GM18870 (cell line): ENCODE measurements around the gene IL17RD.

Experiments used
- ATAC-seq: cut with Tn5 transposase; IDR thresholded peaks from one replicate; pipeline ENCODE4 v1.9.1; 2021; ENCODE audit warnings: moderate library complexity; ENCODE audit not compliant: unreplicated experiment

Gene IL17RD

GRCh38 chr3:57069503-57069902, 95.7 kb downstream of the IL17RD start:
- ATAC-seq = no peak

DNA sequence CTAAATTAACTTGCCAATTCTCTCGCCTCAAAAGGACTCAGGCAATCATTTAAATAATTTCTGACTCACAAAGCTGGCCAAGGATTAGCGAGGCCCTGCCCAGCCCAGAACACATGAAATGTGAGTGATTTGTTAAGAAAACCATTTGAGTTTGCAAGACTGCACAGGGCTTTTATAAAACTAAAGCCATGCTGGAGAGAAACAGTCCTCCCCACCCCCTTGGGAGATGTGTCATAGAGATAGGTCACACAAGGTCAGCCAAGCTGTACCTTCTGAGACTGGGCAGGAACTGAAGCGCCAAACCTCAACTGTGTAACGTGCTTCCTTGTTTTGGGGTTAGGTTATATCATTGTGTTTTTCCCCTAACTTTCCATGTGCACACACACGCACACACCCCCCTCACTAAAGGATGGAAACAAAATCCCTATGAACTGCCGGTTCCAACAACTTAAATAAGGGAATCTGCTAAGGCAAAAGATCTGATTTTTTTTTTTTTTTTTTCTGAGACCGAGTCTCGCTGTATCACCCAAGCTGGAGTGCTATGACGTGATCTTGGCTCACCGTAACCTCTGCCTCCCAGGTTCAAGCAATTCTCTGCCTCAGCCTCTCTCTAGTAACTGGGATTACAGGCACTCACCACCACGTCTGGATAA, 96.6 kb downstream of the IL17RD start:
- peak; percentile 97 for ATAC-seq

- no peak for ATAC-seq
Observed at GRCh38 chr3:57066471-57066870, 98.7 kb downstream of the IL17RD start.

DNA sequence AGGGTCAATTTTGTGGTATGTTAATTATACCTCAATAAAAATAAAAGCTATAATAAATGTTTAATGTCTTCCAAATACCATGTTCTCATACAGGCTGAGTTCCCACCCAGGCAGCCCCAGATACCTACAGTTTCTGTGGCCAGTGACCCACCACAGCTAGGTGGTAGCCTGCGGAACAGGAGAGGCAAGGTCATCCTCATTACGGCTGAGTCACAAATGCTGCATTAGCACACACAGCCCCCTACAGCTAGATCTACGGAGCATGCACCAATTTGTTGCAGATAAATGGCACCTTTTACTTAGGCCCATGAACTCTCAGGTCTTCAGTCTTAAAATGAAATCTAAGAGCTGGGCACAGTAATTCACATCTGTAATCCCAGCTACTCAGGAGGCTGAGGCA, 99.6 kb downstream of the IL17RD start:
- ATAC-seq = no peak

DNA sequence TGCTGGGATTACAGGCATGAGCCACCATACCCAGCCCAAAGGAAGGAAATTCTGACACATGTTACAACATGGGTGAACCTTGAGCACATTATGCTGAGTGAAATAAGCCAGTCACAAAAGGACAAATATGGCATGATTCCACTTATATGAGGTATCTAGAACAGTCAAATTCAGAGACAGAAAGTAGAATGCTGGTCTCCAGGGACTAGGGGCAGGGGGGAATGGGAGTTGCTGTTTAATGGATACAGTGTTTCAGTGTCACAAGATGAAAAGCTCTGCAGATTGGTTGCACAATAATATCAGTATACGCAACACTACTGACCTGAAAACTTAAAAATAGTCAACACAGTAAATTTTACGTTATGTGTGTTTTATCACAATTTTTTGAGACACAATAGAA, 100.6 kb downstream of the IL17RD start:
- no peak for ATAC-seq

DNA sequence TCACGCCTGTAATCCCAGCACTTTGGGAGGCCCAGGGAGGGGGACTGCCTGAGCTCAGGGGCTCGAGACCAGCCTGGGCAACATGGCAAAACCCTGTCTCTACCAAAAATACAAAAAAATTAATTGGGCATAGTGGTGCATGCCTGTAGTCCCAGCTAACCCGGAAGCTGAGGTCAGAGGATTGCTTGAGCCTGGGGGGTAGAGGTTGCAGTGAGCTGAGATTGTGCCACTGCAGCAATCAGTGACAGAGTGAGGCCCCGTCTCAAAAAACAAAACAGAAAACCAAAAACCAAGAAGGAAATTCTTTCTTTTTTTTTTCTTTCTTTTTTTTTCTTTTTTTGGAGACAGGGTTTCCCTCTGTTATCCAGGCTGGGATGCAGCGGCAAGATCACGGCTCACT, 101.2 kb downstream of the IL17RD start:
- ATAC-seq = no peak

DNA sequence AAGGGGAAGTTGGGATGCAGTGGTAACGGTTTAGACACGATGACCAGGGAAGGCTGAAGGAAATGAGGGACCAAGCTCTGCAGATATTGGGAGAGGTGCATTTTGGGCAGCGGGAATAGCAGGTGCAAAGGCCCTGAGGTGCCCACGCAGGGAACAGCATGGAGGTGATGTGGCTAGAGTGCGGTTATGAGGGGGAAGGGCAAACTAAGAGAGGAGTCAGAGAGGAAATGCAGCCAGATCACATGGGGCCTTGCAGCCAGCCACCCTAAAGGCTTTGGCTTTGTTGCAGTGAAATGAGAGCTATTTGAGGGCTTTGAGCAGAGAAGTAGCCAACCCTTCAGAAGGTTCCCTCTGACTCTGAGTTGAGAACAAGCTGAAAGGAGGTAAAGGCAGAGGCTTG, 102.1 kb downstream of the IL17RD start:
- no peak for ATAC-seq

- ATAC-seq = no peak
Observed at GRCh38 chr3:57062101-57062631, 103.0 kb downstream of the IL17RD start.

GRCh38 chr3:57061556-57061955, 103.6 kb downstream of the IL17RD start:
- ATAC-seq = no peak

DNA sequence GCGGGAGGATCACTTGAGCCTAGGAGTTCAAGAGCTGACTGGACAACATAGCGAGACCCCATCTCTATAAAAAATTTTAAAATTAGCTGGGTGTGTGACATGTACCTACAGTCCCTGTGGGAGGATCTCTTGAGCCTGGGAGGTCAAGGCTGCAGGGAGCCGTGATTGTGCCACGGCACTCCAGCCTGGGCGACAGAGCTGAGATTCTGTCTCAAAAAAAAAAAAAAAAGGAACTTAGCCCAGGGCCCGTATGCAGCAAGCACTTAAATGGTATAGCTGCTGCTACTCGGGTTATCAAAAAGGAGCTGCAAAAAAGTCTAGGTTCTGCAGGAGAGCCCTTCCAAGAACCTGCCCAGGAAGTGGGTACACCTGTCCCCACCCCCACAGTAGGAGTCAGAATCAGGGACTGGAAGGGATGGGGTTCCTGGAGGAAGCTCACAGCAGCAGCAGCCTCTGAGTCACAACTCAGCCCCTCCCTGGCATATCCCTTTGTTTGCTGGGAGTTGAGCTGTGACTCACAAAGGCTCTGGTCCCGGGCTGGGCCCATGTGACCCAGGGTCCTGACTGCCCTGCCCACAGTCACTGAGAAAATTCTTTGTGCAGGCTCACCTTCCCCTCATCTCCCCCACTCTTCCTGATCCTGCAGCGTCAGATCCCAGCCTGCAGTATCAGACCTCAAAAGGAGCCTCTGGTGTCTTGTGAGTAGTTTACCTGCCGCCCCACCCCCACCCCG, 104.9 kb downstream of the IL17RD start, which contains the start of gene SPATA12:
SPATA12 (plus strand) TSS at position 576 of the 733 bp plus-strand sequence. CDS start 13,031 bp downstream, outside the sequence.
- ATAC-seq = no peak

GRCh38 chr3:57059411-57059810, 105.7 kb downstream of the IL17RD start:
- ATAC-seq = no peak

GRCh38 chr3:57057351-57057750, 107.8 kb downstream of the IL17RD start:
- ATAC-seq = no peak

DNA sequence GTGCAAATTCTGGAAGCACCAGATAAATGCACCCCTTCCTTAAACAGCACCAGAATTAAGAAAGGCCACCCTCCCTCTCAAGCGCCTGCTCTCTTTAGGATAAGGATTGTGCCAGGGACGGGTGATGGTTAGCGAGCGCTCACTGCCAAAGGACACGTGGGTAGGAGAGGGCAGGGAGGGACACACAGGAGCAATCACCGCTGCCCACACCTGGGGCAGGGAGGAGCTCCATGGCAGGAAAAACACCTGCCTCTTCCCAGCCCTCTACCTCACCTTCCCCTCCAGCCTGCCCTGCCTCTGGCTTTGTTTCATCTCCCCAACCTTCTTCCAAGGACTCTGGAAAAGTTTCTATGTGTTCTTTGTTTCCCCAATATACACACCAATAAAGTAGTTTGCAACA, 112.0 kb downstream of the IL17RD start:
- ATAC-seq = no peak

DNA sequence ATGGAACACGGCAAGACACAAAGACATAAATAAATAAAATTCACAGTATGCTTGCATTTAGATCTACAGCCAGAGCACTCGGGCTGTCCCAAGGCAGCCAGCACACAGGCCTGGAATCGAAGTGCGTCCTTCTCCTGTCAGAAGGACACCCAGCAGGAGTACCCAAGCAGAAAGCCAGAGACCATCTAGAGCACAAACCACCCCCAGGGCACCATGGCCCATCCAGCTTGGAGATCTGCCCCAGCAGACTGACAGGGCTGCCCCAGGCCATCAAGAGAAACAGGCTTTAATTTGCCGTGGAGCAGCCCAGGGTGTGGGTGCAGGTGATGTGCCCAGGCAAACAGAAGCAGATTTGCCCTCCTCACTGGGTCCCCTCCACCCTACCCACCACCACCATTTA, 112.5 kb downstream of the IL17RD start:
- ATAC-seq = no peak

DNA sequence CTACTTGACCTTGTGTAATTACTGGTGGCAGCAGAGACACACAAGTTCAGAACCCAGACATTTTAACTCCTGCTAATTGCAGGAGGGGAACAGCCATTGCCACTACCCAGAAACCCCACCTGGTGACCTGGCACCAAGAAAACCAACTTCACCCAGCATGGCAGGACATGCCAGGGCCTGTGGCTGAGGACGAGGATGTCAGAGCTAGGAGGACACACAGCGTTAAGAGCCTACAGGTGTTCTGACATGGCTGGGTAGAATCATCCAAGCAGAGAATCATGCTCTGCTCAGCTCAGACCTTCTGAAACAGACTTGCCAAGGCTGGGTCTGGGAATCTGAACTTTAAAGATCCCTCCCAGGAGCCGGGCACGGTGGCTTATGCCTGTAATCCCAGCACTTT, 116.4 kb downstream of the IL17RD start:
- no peak for ATAC-seq

DNA sequence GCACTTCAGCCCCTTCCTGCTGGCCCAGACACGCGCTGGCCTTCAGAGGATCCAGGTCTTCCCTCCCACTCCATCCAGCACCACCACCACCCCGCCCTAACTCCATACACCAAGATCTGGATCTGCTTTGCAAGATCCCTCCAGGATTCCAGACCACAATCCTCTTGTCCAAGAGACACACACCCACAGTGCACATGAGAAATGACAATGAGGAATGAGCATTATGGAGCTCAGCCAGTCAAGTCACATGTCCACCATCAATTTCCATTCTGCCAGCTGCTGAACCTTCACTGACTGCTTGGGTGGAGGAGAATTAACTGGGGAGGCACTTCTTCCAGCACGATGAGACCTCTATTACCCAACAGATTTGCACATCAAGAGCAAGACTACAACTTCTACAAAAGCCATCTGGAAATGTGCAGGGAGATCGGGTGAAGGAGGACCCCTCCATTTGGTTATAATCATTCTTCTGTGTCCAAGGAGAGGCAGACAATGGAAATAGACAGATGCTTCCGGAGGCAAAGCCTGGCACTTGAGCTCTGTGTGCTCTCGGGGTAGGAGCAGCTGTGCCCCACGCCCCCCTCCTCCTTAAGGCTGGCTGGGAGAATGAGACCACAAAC, 117.0 kb downstream of the IL17RD start:
- ATAC-seq = no peak

- ATAC-seq = no peak
Observed at GRCh38 chr3:57046101-57046765, 118.9 kb downstream of the IL17RD start.

DNA sequence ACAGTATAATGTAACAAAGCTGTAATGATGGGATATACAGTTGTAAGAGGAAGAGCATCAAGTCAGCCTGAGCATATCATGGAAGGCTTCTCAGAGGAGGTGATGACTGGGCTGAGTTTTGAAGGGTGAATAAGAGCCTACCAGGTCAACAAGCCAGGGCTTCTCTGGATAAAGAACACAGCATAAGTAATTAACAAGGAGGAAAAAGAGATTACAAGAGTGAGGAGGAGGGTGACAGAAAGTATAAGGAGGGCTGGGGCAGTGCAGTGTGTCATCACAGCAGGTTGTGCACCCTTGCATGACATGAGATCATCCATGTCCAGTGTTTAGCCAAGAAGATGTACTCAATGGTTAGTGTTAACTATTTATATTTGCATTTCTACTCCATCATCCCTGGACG, 121.6 kb downstream of the IL17RD start:
- no peak for ATAC-seq

- no peak for ATAC-seq
Observed at GRCh38 chr3:57041674-57042073, 123.5 kb downstream of the IL17RD start.
